NT2/D1 (cell line): ENCODE measurements around the gene ZMYND10.

Experiments used
- SUZ12 ChIP-seq: IDR thresholded peaks from 2 replicates; pipeline ENCODE4 v1.6.1; 2011; ENCODE audit not compliant: insufficient read length, insufficient read depth; ENCODE audit errors: extremely low read depth
- YY1 ChIP-seq: IDR thresholded peaks from 2 replicates; pipeline ENCODE4 v1.6.1; 2011; ENCODE audit not compliant: insufficient read length, insufficient read depth

- no peak for TF ChIP-seq YY1
- no peak for TF ChIP-seq SUZ12
These were observed 45.1 kb upstream of the ZMYND10 start for GRCh38 chr3:50390508-50391224.
